ENCODE data around the gene SPRR3.

SPRR3 gene

DNA sequence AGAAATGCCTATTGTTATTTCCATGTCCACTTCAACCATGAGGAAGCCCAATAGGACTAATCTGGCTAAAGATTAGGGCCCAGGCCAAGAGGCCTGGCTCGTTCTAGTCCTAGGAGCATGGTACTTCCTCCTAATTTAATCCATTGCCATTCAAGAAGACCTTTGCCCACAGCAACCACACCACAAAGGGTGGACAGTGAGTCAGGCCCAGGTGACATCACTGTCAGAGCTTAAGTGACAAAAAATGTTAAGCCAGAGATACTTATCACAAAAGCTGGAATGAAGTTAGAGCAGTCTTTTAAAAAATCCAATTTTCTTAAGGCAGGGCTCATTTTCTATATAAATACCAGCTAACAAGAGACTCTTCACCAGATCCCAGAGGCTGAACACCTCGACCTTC, at the start of gene SPRR3:
TSS of gene SPRR3 (plus strand) at position 368 of the 400 bp plus-strand sequence. CDS start 1,272 bp downstream, outside the sequence.
- DNase-seq (ENCODE audit: low read depth), result no peak

DNA sequence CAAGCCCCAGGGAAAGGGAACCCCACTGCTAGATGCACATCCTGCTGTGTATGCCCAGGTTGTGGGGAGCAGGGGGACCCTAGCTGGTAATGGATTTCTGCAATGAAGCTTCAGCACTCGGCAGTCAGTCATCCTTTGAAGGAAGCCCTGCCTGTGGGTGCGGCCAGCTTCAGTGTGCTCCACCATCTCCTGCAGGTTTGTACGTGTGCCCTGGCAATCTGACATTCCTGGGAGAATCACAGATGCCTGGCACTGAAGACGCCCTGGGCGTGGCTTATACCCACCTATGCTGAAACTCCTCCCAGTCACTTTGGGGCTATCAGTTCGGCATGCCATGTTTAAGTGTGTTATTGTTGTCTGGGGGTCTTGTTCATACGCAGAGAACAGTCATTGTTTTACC, 47.8 kb upstream of the SPRR3 start:
- no peak for DNase-seq (ENCODE audit: low read depth)

DNA sequence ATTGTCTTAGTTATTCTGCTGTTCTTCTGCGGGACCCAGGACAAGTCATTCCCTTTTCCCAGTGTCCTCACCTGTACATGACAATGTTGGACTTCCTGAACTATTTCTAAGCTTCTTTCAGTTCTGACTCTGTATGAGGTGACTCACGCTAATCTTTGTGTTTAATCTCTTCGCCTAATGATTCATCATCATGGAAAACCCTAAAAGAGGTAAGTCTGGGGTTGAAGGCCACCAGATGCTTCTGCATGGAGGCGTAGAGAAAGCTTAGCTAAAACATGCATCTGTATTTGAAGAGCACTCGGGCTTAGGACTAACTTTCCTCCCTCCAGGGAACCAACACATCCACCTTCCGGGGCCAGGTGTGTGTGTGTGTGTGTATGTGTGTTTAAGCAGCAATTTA, 47.1 kb upstream of the SPRR3 start:
- no peak for DNase-seq (ENCODE audit: low read depth)

DNA sequence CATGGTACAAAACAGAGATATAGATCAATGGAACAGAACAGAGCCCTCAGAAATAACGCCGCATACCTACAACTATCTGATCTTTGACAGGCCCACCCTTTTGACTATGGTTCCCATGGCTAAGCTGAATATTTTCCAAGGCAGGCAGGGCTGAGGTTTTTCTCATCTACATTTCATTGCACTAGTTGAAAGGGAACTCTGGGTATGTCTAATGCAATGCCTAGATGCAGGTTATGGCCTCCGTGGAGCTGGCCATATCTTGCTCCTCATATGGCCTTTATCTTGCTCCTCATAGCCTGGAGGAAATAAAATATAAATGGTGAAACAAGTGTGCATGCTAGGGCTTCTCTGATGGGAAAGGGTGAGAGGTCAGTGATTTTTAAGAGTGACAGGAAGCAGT, 44.0 kb upstream of the SPRR3 start:
- no peak for DNase-seq (ENCODE audit: low read depth)

DNA sequence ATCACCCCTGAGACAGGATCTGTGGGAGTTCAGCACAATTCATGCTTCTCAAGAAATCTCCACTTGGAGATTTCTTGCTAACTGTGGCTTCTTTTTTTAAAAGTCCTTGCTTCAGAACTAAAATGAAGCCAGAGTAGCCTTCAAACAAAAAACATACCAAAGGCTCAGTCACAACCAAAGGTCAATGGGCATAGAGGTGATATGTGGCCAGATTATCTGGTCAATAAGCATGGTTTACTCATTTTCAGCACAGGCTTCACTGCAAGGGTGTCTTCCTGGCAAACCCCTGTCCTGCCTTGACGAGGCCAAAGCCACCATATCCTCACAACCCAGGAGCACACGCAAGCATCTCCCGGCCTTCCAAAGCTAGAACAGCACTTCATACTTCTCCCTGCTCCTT, 42.3 kb upstream of the SPRR3 start:
- no peak for DNase-seq (ENCODE audit: low read depth)

DNA sequence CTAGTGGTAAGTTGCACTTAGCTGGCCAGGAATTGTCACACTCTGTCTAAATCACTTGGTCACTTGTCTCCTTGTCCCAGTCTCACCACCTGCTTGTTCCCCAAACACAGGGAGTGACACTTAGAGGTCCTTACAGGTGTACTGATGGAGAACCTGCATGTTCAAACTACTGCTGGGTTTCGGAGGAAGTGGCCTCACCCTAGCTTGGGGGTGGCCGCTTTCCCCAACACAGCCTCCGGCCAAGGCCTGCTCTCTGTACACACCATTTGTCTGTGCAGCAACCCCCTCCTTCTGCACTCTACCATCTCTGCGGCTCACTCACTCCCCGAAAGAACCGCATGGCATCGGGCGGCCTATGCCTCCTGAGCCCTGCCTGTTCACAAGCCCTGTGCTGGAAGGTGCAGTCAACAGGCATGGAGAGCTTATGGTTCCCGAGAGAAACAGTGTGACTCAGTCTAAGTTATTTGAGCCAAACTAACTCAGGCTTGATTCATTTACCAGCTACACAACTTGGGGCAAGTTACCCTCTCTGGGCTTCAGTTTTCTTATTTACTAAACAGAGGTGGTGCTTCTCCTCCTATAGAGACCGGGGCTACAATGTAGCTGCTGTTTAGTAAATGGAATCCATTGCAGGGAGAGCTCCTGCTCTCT, 41.6 kb upstream of the SPRR3 start:
- no peak for DNase-seq (ENCODE audit: low read depth)

GRCh38 chr1:152960452-152961044, 41.0 kb upstream of the SPRR3 start:
- DNase-seq (ENCODE audit: low read depth), result no peak

- DNase-seq (ENCODE audit: low read depth), result no peak
Measured at GRCh38 chr1:152961226-152961891, 40.2 kb upstream of the SPRR3 start.

DNA sequence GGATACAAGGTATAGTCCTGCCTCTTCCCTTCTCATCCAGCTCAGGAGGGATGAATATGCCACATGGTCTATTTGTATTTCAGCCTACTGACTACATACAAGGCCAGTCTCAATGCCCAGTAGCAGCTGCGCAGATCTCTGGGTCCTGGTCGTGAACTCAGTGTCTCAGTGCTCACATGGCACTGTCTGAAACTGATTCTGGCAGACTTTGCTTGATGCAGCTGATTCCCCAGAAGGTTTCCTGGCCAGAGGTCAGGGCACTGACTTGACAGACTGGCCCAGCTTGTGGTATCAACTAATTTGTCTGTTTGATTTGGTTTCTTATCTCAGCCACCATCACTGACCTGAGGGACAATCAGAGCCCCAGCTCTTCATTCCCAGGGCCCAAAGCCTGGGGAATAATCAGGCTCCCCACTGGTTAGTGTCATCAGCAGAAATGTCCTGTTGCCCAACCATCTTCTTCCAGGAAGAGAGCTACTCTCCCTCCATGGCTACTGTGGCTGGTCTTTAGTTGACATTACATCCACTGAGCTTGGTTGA, 38.6 kb upstream of the SPRR3 start:
- no peak for DNase-seq (ENCODE audit: low read depth)

DNA sequence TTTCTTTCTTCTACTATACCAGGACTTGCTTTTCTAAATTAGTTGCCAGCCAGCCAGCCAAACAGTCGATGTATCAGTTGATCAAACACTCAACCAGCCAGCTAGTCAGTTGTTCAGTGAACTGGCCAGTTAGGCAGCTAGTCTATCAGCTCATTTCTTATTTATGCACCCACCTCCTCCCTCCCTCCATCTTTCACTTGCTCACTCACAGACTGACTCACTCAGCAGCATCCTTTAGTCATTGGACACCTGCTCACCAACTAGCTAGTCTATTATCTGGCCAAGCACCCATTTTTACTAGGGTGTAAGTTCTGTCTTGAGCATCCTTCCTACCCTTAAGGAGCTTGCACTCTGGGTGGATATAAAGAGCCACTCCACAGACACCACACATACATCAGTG, 37.0 kb upstream of the SPRR3 start:
- DNase-seq (ENCODE audit: low read depth), result no peak

GRCh38 chr1:152965853-152966252, 35.7 kb upstream of the SPRR3 start:
- DNase-seq (ENCODE audit: low read depth), result no peak

DNA sequence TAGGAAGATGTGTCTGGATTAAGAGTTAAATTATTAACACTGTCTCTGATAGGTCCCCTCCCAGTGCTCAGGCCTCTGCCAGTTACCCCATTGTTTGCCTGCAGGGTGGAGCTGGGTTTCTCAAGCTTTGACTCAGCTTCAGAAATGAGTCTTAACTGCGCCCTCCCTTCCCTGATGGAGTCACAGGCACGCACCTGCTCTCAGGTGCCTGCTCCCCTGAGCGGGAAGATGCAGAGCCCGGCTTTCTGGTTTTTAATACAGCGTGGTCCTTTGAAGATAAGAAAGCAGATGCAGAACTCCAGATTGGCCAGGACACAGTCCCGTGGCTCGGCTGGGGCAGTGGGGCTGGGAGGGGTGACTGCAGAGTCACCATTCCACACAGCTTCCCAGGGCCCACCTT, 34.3 kb upstream of the SPRR3 start:
- no peak for DNase-seq (ENCODE audit: low read depth)

GRCh38 chr1:152968248-152968647, 33.3 kb upstream of the SPRR3 start:
- DNase-seq (ENCODE audit: low read depth), result no peak

- no peak for DNase-seq (ENCODE audit: low read depth)
Measured at GRCh38 chr1:152969036-152969435, 32.5 kb upstream of the SPRR3 start.

- no peak for DNase-seq (ENCODE audit: low read depth)
Measured at GRCh38 chr1:152970495-152970894, 31.1 kb upstream of the SPRR3 start, which contains the start of gene SPRR4. Gene SPRR4 (plus strand): TSS chr1:152970648. CDS start chr1:152971891, 1,243 bp downstream.

DNA sequence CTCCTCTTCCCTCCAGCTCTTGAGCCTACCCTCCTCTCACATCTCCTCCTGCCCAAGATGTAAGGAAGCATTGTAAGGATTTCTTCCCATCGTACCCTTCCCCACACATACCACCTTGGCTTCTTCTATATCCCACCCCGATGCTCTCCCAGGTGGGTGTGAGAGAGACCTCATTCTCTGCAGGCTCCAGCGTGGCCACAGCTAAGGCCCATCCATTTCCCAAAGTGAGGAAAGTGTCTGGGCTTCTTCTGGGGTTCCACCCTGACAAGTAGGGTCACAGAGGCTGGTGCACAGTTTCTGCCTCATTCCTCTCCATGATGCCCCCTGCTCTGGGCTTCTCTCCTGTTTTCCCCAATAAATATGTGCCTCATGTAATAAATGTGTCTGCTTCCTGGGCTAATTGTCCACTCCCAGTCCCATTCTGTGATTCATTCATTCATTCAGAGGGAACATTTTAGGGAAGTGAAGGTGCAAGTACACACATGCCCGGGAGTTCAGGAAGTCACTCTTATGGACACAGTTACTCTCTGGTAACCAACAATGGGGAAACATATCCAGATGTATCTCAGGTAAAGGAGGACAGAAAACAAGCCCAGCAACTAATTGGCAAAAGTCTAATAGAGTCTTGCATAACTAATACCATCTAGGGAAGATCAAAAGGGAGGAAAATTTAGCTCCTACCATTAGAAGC, 29.2 kb upstream of the SPRR3 start:
- no peak for DNase-seq (ENCODE audit: low read depth)

GRCh38 chr1:152976688-152977087, 24.9 kb upstream of the SPRR3 start:
- DNase-seq (ENCODE audit: low read depth), result no peak

GRCh38 chr1:152977614-152978013, 23.9 kb upstream of the SPRR3 start:
- DNase-seq (ENCODE audit: low read depth), result no peak

DNA sequence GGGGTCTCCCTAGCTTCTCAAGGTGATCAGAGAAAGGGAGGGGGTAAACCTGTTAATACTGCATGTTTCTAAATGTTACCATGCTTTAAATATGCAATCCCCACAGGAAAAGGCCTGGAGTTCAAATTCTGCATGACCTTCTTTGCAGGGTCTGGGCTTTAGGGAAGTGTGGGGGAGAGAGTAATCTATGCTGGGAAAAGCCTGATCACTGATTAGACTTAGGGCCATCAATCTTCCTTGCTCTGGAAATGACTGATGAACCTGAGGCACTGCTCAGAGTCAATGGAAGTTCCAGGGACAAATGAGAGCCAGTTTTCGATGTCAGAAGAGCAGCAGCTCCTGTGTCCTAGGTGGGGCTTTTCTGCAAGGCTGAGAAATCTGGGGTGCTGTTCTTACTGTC, 20.9 kb upstream of the SPRR3 start:
- DNase-seq (ENCODE audit: low read depth), result no peak

- DNase-seq (ENCODE audit: low read depth), result no peak
Measured at GRCh38 chr1:152981146-152981871, 20.2 kb upstream of the SPRR3 start.

DNA sequence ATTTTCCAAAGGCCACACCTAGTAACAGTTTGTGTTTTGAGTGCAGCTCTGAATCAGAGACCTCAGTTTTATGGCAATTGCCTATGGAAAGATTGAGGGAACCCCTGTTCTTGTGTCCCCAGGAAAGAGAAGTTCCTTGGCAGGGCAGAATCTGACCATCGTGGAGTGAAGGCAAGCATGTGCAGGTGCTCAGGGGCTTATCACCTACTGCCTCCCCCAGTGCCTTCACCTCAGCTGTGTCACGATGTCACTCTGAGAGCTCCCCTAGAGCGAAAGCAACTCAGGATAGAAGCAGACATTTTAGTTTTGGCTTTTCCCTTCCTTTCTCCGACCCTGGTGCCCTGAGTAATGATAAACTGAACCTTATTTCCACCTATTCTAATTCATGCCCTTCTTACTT, 19.5 kb upstream of the SPRR3 start:
- DNase-seq (ENCODE audit: low read depth), result no peak

DNA sequence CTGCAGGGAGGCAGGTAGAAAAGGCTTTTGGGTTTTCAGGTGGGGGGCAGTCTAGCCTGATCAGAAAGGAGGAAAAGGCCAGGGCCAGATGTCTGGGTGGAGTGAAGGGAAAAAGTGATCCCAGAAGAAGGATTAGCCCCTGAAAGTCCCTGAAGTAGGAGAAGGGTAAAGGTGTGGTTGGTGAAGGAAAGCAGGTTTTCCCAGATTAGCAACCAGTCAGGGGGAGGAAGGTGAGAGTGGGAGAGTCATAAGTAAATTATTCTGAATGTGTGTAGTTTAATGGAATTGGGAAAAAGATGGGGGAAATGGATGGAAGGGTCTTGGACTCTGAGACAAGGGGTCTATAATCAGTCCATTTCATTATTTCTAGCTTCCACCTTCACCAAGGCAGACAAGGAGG, 18.3 kb upstream of the SPRR3 start:
- no peak for DNase-seq (ENCODE audit: low read depth)
